Glutamatergic neuron (in vitro differentiated cells): ENCODE measurements around the gene MEI4. TPM values are rescaled to one million over a fixed set of nuclear protein-coding genes. Genes with fewer than 3 reads are reported as not detected.

Experiments used
- DNase-seq: peaks from one replicate; pipeline ENCODE4 v3.0.0; 2022
- H3K27ac Mint-ChIP-seq: one replicate; pipeline ENCODE4 v1.8.0; 2020; ENCODE audit warnings: mild to moderate bottlenecking, mixed read lengths, inconsistent platforms; ENCODE audit not compliant: unreplicated experiment
- H3K27me3 Mint-ChIP-seq: one replicate; pipeline ENCODE4 v1.8.0; 2020; ENCODE audit warnings: mild to moderate bottlenecking, moderate library complexity, mixed read lengths, inconsistent platforms; ENCODE audit not compliant: unreplicated experiment
- H3K36me3 Mint-ChIP-seq: one replicate; pipeline ENCODE4 v1.8.0; 2020; ENCODE audit warnings: mild to moderate bottlenecking, mixed read lengths, inconsistent platforms; ENCODE audit not compliant: unreplicated experiment
- H3K4me1 Mint-ChIP-seq: one replicate; pipeline ENCODE4 v1.8.0; 2020; ENCODE audit warnings: mild to moderate bottlenecking, low read depth, mixed read lengths, inconsistent platforms; ENCODE audit not compliant: unreplicated experiment
- H3K4me3 Mint-ChIP-seq: one replicate; pipeline ENCODE4 v1.8.0; 2020; ENCODE audit warnings: mild to moderate bottlenecking, mixed read lengths, inconsistent platforms; ENCODE audit not compliant: unreplicated experiment
- H3K9me3 Mint-ChIP-seq: one replicate; pipeline ENCODE4 v1.8.0; 2020; ENCODE audit warnings: mild to moderate bottlenecking, moderate library complexity, mixed read lengths, inconsistent platforms; ENCODE audit not compliant: unreplicated experiment
- total RNA-seq: library from RNA; stranded (reverse); fragmentation: NEBNext Ultra II Directional; extraction: Animal tissue kit (Norgen Biotek cat#: 25700); gene quantifications from one replicate; pipeline ENCODE4 v1.2.1, GENCODE V29; 2021; ENCODE audit not compliant: unreplicated experiment
- TF ChIP-seq, protein P1 (sequence below): fragments of 200-600 bp; sonication (generic); IDR thresholded peaks from one replicate; pipeline ENCODE4 v1.5.0; 2021; ENCODE audit not compliant: partially characterized antibody, unreplicated experiment

MEI4 gene
- total RNA-seq, 1 donor from 2014 or later, result 0.86 TPM

DNA sequence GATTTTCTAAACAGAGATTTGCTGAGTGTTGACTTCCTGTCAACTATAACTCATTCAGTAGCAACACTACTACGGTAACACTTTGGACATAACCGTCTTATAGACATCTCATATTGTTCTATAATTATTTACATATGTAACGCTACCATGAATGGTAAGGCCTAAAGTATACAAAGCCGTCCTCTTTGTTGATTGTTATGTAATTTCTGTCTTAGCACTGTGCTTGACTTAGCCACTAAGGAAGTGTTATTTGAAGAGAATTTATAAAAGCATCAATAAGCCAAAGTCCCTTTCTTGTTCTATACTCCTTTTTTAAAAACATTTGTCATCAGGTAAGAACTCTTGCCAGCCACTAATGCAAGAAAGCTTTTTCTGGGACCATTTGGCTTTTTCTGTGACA, 240.6 kb downstream of the MEI4 start:
- H3K9me3 Mint-ChIP-seq, result peaks cover 2% of the 10 kb centered on the region

DNA sequence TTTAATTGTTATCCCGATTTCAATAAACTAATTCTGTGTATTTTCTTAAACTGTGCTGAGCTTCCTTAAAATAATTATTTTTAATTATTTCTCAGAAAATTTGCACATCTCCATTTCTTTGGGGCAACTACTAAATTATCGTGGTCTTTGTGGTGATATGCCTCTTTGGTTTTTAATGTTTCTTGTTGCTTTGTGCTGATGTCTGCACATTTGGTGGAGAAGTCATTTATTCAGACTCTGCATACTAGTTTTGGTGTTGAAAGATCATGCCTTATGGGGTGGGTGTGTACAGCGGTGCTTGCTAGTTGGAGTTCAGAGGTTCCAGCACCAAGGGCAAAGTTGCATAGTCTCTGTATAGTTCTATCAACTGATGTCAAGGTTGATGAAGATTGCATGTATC, 253.2 kb downstream of the MEI4 start:
- TF ChIP-seq, protein P1, sequence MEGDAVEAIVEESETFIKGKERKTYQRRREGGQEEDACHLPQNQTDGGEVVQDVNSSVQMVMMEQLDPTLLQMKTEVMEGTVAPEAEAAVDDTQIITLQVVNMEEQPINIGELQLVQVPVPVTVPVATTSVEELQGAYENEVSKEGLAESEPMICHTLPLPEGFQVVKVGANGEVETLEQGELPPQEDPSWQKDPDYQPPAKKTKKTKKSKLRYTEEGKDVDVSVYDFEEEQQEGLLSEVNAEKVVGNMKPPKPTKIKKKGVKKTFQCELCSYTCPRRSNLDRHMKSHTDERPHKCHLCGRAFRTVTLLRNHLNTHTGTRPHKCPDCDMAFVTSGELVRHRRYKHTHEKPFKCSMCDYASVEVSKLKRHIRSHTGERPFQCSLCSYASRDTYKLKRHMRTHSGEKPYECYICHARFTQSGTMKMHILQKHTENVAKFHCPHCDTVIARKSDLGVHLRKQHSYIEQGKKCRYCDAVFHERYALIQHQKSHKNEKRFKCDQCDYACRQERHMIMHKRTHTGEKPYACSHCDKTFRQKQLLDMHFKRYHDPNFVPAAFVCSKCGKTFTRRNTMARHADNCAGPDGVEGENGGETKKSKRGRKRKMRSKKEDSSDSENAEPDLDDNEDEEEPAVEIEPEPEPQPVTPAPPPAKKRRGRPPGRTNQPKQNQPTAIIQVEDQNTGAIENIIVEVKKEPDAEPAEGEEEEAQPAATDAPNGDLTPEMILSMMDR, result no peak
- no peaks in the 10 kb centered on the region for H3K36me3 Mint-ChIP-seq
- DNase-seq, result no peak
- H3K9me3 Mint-ChIP-seq, result no peaks in the 10 kb centered on the region
- H3K27me3 Mint-ChIP-seq, result no peaks in the 10 kb centered on the region
- H3K4me3 Mint-ChIP-seq, result no peak overlapping the region
- H3K4me1 Mint-ChIP-seq, result no peaks in the 10 kb centered on the region
- no peak overlapping the region for H3K27ac Mint-ChIP-seq

More for the DNA sequence above, 240.6 kb downstream of the MEI4 start:
- Mint-ChIP-seq H3K27ac (no peak overlapping the region), H3K4me3 (no peak overlapping the region), H3K4me1 (no peaks in the 10 kb centered on the region), H3K36me3 (peaks cover 6% of the 10 kb centered on the region), H3K27me3 (no peaks in the 10 kb centered on the region)
- TF ChIP-seq, protein P1, result no peak
- no peak for DNase-seq

DNA sequence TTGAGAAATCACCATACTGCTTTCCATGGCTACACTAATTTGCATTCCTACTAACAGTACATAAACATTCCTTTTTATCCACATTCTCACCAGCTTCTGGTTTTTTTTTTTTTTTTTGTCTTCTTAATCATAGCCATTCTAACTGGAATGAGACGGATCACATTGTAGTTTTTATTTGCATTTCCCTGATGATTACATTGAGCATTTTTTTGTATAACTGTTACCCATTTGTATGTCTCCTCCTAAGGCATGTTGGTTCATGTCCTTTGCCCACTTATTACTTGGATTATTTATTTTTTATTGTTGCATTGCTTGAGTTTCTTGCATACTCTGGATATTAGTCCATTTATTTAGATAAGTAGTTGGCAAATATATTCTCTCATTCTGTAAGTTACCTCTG, 258.0 kb downstream of the MEI4 start:
- no peaks in the 10 kb centered on the region for H3K4me1 Mint-ChIP-seq
- no peak for DNase-seq
- no peak overlapping the region for H3K27ac Mint-ChIP-seq
- TF ChIP-seq, protein P1, result no peak
- no peaks in the 10 kb centered on the region for H3K27me3 Mint-ChIP-seq
- peaks cover 1% of the 10 kb centered on the region for H3K9me3 Mint-ChIP-seq
- H3K36me3 Mint-ChIP-seq, result no peaks in the 10 kb centered on the region
- no peak overlapping the region for H3K4me3 Mint-ChIP-seq

DNA sequence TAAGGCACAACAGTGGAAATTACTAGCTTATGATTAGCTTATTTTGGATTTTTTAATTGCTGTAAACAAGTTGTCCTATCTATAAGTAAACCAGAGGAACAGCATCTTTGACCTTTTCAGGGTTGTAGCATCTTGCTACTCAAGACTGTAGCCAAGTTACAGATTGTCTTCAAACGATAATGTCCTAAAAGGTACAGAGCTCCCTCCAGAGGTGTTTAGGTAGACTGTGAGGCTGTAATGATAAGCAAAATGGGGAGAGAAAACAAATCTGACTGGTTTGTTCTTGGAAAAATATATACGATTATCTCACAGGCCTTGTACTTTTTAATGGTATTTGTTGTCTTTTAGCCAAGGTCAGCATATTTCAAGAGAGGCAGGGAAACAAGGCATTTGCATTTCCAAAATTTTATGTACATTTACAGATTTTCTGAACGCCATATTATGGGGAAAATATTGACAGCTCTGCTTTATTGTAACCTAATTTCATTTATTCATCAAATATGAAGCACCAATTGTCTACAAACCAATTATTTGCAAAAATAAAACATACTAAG, 273.4 kb downstream of the MEI4 start:
- TF ChIP-seq, protein P1, result no peak
- Mint-ChIP-seq H3K4me3 (no peak overlapping the region), H3K9me3 (peaks cover 1% of the 10 kb centered on the region), H3K27ac (no peak overlapping the region), H3K36me3 (no peaks in the 10 kb centered on the region), H3K27me3 (no peaks in the 10 kb centered on the region), H3K4me1 (no peaks in the 10 kb centered on the region)
- DNase-seq, result no peak

DNA sequence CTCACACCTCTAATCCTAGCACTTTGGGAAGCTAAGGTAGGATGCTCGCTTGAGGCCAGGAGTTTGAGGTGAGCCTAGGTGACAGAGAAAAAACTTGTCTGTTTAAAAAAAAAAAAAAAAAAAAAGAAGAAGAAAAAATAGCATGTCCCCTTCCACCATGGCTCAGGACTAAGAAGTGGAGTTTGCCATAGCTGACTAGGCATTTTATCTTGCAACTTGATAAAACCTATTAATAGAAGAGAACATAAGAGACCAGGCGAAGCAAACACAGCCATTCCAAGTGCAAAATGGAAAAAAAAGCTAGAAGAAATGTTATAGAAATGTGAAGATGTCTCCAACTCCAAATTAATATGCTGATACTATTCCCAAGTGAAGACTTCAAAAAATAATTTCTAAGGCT, 277.5 kb downstream of the MEI4 start:
- no peaks in the 10 kb centered on the region for H3K9me3 Mint-ChIP-seq
- H3K4me1 Mint-ChIP-seq, result no peaks in the 10 kb centered on the region
- H3K4me3 Mint-ChIP-seq, result no peak overlapping the region
- no peak overlapping the region for H3K27ac Mint-ChIP-seq
- no peaks in the 10 kb centered on the region for H3K27me3 Mint-ChIP-seq
- TF ChIP-seq, protein P1, result no peak
- no peaks in the 10 kb centered on the region for H3K36me3 Mint-ChIP-seq
- DNase-seq, result no peak
